NK-92 treated with Interleukin-12 subunit alpha and Interleukin-12 subunit beta, amount 100 ng/mL, for 24 hours (cell line): Measurements from ENCODE around the gene FAP.

Experiments used
- DNase-seq: peaks from one replicate; lab custom pipeline; 2025; lab: John Stamatoyannopoulos, UW

Gene FAP

GRCh38 chr2:162126111-162126519 is 117.1 kb downstream of the FAP start:
- no peak for DNase-seq

GRCh38 chr2:162125138-162125537 is 118.1 kb downstream of the FAP start:
- no peak for DNase-seq

DNA sequence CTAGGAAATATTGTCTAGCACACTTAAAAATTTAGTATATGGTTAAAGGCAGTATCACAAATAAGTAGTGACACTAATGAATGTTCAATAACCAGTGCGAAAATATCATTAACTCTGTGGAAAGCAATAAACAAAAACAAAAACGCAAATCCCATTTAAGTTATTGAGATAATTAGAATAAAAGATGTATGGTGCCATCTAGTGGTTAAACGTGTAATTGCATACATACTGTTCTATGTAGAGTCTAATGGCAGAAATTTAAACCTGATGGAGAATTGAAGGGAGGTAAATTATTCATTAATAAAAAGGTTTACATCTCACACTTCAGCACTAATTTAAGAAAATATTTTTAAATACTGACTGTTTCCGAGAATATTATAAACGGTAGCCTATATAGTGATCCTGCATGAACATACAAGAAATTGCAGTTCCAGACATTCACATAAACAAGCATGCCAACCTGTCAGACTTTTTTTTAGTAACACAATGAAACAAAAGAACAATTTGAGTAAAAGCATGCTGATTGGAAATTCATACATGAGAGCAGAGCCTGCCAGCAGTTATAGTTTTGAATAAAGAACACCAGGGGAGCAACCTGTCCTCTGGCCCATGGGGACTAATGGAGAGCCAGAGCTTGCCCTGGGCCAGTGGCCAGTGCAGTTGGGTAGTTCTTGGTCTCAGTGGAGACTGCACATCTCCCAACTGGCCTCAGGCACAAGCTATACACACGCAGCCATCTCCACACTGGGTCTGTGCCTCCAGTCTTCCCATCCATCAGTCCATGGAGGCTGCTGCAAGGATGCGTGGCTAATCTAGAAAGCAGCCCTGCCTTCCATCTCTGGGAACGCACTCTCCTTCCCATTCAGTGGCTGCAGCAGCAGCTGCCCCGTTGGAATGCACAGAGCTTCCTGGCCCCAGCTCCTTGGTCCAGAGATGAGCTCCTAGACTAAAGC is 119.2 kb downstream of the FAP start:
- no peak for DNase-seq
